OCI-LY7 (cell line): ENCODE measurements around the gene HERC2. TPM values are rescaled to one million over a fixed set of nuclear protein-coding genes. Genes with fewer than 3 reads are reported as not detected.

ENCODE experiments used
- BruUV-seq: library from RNA; stranded (reverse); fragments of 400-500 nt; replicated peaks from 2 replicates; lab custom pipeline; 2021; lab: Mats Ljungman, UMichigan
- CTCF ChIA-PET: fragments of 300-600 bp; sonication (Branson Sonifier 250); formaldehyde crosslinking; loops from one replicate; lab custom pipeline; 2022; ENCODE audit warnings: antibody characterized with exemption; ENCODE audit not compliant: unreplicated experiment; lab: Charles Lee
- POLR2A ChIA-PET: fragments of 300-600 bp; sonication (Branson Sonifier 250); formaldehyde crosslinking; loops from one replicate; lab custom pipeline; 2022; ENCODE audit warnings: antibody characterized with exemption; lab: Charles Lee
- DNase-seq: peaks from one replicate; pipeline ENCODE4 v3.0.0-alpha.2; 2015; ENCODE audit warnings: low spot score
- H2AFZ ChIP-seq: fragments of 200-600 bp; sonication (generic), shearing (Covaris generic); 2 replicates; pipeline ENCODE4 v1.6.1; 2014; ENCODE audit warnings: mild to moderate bottlenecking, antibody characterized with exemption, low read length, moderate library complexity
- H3K27ac ChIP-seq: fragments of 200-600 bp; sonication (generic); 2 replicates; pipeline ENCODE4 v1.5.1; 2014; ENCODE audit warnings: mixed run types, low read depth, mild to moderate bottlenecking, moderate library complexity, low read length, inconsistent platforms; ENCODE audit not compliant: poor library complexity, severe bottlenecking
- H3K36me3 ChIP-seq: fragments of 200-600 bp; sonication (generic); 2 replicates; pipeline ENCODE4 v1.6.1; 2014; ENCODE audit warnings: mild to moderate bottlenecking, antibody characterized with exemption, low read length, moderate library complexity, mixed read lengths; ENCODE audit not compliant: insufficient read depth
- H3K4me1 ChIP-seq: fragments of 200-600 bp; sonication (generic); 2 replicates; pipeline ENCODE4 v1.5.1; 2014; ENCODE audit warnings: mild to moderate bottlenecking, low read length; ENCODE audit not compliant: insufficient read depth, poor library complexity, severe bottlenecking
- H3K4me2 ChIP-seq: fragments of 200-600 bp; sonication (generic); 2 replicates; pipeline ENCODE4 v1.6.1; 2014; ENCODE audit warnings: mild to moderate bottlenecking, low read length
- H3K4me3 ChIP-seq: fragments of 200-600 bp; sonication (generic); 2 replicates; pipeline ENCODE4 v1.5.1; 2014; ENCODE audit warnings: mild to moderate bottlenecking, low read depth, low read length; ENCODE audit not compliant: poor library complexity, severe bottlenecking
- H3K79me2 ChIP-seq: fragments of 200-600 bp; sonication (generic); 2 replicates; pipeline ENCODE4 v1.6.1; 2016; ENCODE audit warnings: low read depth, mild to moderate bottlenecking, low read length, moderate library complexity, mixed read lengths; ENCODE audit not compliant: insufficient read depth
- H3K9me2 ChIP-seq: fragments of 200-600 bp; sonication (generic); 2 replicates; pipeline ENCODE4 v1.6.1; 2016; ENCODE audit warnings: mild to moderate bottlenecking, low read length, mixed read lengths; ENCODE audit not compliant: insufficient read depth
- H3K9me3 ChIP-seq: fragments of 200-600 bp; sonication (generic); 2 replicates; pipeline ENCODE4 v1.6.1; 2014; ENCODE audit warnings: mild to moderate bottlenecking, mixed run types, low read length, mixed read lengths
- H4K20me1 ChIP-seq: fragments of 200-600 bp; sonication (generic); 2 replicates; pipeline ENCODE4 v1.6.1; 2014; ENCODE audit warnings: mild to moderate bottlenecking, antibody characterized with exemption, low read length, moderate library complexity, mixed read lengths; ENCODE audit not compliant: insufficient read depth
- CTCF ChIP-seq: fragments of 200-600 bp; sonication (generic); conservative IDR thresholded peaks from 2 replicates; pipeline ENCODE4 v1.5.1; 2014; ENCODE audit warnings: mild to moderate bottlenecking, antibody characterized with exemption, low read length, moderate library complexity, mixed read lengths
- EZH2phosphoT487 ChIP-seq: fragments of 200-600 bp; sonication (generic); IDR thresholded peaks from 2 replicates; pipeline ENCODE4 v1.6.1; 2018; ENCODE audit warnings: low read depth, borderline replicate concordance, mild to moderate bottlenecking, mixed run types, antibody characterized with exemption, low read length, moderate library complexity, mixed read lengths
- intact Hi-C: fragments of 100-400 bp; cut with micrococcal nuclease; formaldehyde crosslinking; loops from one replicate; pipeline ENCODE4 v1.10.0; 2022; ENCODE audit not compliant: unreplicated experiment
- total RNA-seq, 2 experiments: library from RNA; depleted of rRNA in 1 of 2; stranded (reverse); fragments of >200 nt in 1 of 2; shearing (Covaris generic) in 1 of 2; gene quantifications; 2 replicates each; pipeline ENCODE4 v1.2.3, GENCODE V29; 2014 to 2022

The HERC2 gene
- total RNA-seq, 2 experiments from 2014 or later: 55.5 to 94.0 TPM

- Histone ChIP-seq H3K9me3 (no peaks in the 10 kb centered on the region), H3K4me1 (no peaks in the 10 kb centered on the region), H3K36me3 (no peaks in the 10 kb centered on the region), H3K9me2 (no peaks in the 10 kb centered on the region), H4K20me1 (no peaks in the 10 kb centered on the region), H3K79me2 (no peaks in the 10 kb centered on the region), H2AFZ (no peak overlapping the region), H3K27ac (no peak overlapping the region), H3K4me3 (no peak overlapping the region), H3K4me2 (no peak overlapping the region)
- intact Hi-C loops: no loop called here
- TF ChIP-seq CTCF (no peak), EZH2phosphoT487 (no peak)
- no TSS peak for BruUV-seq
- DNase-seq: no peak
- ChIA-PET POLR2A (no interaction called here), CTCF (no interaction called here)
Observed at GRCh38 chr15:28080386-28080785, 241.6 kb downstream of the HERC2 start.

- POLR2A ChIA-PET: interaction anchor here (0.5 kb wide), 1 partner anchor 284 kb away, joined by 3 read pairs; no protein-coding TSS in a partner anchor
- Histone ChIP-seq H3K36me3 (no peaks in the 10 kb centered on the region), H3K79me2 (no peaks in the 10 kb centered on the region), H3K27ac (no peak overlapping the region), H4K20me1 (no peaks in the 10 kb centered on the region), H3K4me3 (no peak overlapping the region), H3K9me3 (no peaks in the 10 kb centered on the region), H2AFZ (no peak overlapping the region), H3K4me2 (no peak overlapping the region), H3K9me2 (no peaks in the 10 kb centered on the region), H3K4me1 (no peaks in the 10 kb centered on the region)
- intact Hi-C loops: no loop called here
- CTCF ChIA-PET: no interaction called here
- TF ChIP-seq CTCF (no peak), EZH2phosphoT487 (no peak)
- no TSS peak for BruUV-seq
- no peak for DNase-seq
Observed at GRCh38 chr15:28079313-28079969, 242.5 kb downstream of the HERC2 start.

GRCh38 chr15:28078191-28078719 is 243.7 kb downstream of the HERC2 start:
- no peak overlapping the region for H3K4me3 ChIP-seq
- H3K9me3 ChIP-seq: no peaks in the 10 kb centered on the region
- TF ChIP-seq CTCF (no peak), EZH2phosphoT487 (no peak)
- DNase-seq: no peak
- H3K9me2 ChIP-seq: no peaks in the 10 kb centered on the region
- no peaks in the 10 kb centered on the region for H4K20me1 ChIP-seq
- H3K36me3 ChIP-seq: no peaks in the 10 kb centered on the region
- ChIA-PET CTCF (no interaction called here), POLR2A (interaction anchor here (0.6 kb wide), 1 partner anchor 15 kb away, joined by 3 read pairs; no protein-coding TSS in a partner anchor)
- intact Hi-C loops: no loop called here
- H3K79me2 ChIP-seq: no peaks in the 10 kb centered on the region
- H3K4me1 ChIP-seq: no peaks in the 10 kb centered on the region
- no peak overlapping the region for H2AFZ ChIP-seq
- H3K4me2 ChIP-seq: no peak overlapping the region
- BruUV-seq: no TSS peak
- no peak overlapping the region for H3K27ac ChIP-seq
